Pancreas (tissue), 10 donors: ENCODE data around the gene SEC16A. TPM values are rescaled to one million over a fixed set of nuclear protein-coding genes. Genes with fewer than 3 reads are reported as not detected.
A peak's percentile ranks its signal among the peaks of the same experiment; 100 is the strongest.

Source experiments
- ATAC-seq, 4 donors: fragments of 200-7000 bp; cut with Tn5 transposase; one replicate each; pipeline versions ENCODE4 v1.8.0 to v1.9.1; 2020; ENCODE audit warnings: mild to moderate bottlenecking in 4 of 4, moderate library complexity in 4 of 4
- DNase-seq, 6 donors: peaks; one replicate each; pipeline ENCODE4 v3.0.0-alpha.2; 2020
- FAIRE-seq: peaks from 2 replicates; lab custom pipeline; 2012; peaks lifted over from hg19 to GRCh38; lab: Jason Lieb, UNC
- H3K27ac ChIP-seq, 4 donors: fragments of 200-600 bp; sonication (generic); 1 replicate in 3 of 4; 2 replicates in 1 of 4; pipeline versions ENCODE4 v1.5.0 to v1.8.0; 2020
- H3K27me3 ChIP-seq, 4 donors: fragments of 200-600 bp; one replicate each; pipeline ENCODE4 v1.8.0; 2021
- H3K36me3 ChIP-seq, 3 donors: fragments of 200-600 bp; sonication (generic) in 1 of 3; one replicate each; pipeline versions ENCODE4 v1.5.0 to v1.8.0; 2020 to 2021
- H3K4me1 ChIP-seq, 3 donors: fragments of 200-600 bp; one replicate each; pipeline ENCODE4 v1.8.0; 2021
- H3K4me3 ChIP-seq, 4 donors: fragments of 200-600 bp; sonication (generic) in 2 of 4; one replicate each; pipeline versions ENCODE4 v1.5.0 to v1.8.0; 2020 to 2021
- H3K9me3 ChIP-seq, 4 donors: fragments of 200-600 bp; one replicate each; pipeline ENCODE4 v1.8.0; 2021
- CTCF ChIP-seq, 4 donors: fragments of 200-600 bp; sonication (generic) in 3 of 4; IDR thresholded peaks; one replicate each; pipeline versions ENCODE4 v1.5.0 to v1.8.0; 2021; ENCODE audit warnings: antibody characterized with exemption in 4 of 4
- WGBS, 2 donors: extraction: QIAGEN DNeasy Blood & Tissue Kit; methylation state at CpG; one replicate each; pipeline ENCODE4 v1.1.7; 2013; 5-methylcytosine and 5-hydroxymethylcytosine counted together
- intact Hi-C, 3 donors: fragments of 100-400 bp; cut with DNase I; formaldehyde crosslinking; loops; one replicate each; pipeline versions ENCODE4 v1.11.1 to v1.14.2; 2022
- polyA plus RNA-seq, 2 donors: library from polyadenylated mRNA; stranded (reverse); fragments of 200-250 nt; gene quantifications; one replicate each; pipeline ENCODE4 v1.2.3, GENCODE V29; 2013
- total RNA-seq, 6 donors: library from RNA; stranded (reverse); fragmentation: NEBNext Ultra II Directional in 4 of 6; extraction: Animal tissue kit (Norgen Biotek cat#: 25700) in 4 of 6; gene quantifications; one replicate each; pipeline versions ENCODE4 v1.2.1 to v1.2.4, GENCODE V29; 2021 to 2023
- donor health status: healthy with polysubstance abuse.
- donor health status: DM: no; HTN: no; CAD: no; lungs with moderate emphysema.
- donor health status: DM: no; HTN: no; CAD: no.
- donor health status: control.
- donor health status: control.
- donor health status: Bipolar disorder and iron deficiency.
- donor health status: DM: yes; HTN: yes; CAD: no.
- donor health status: DM: no; HTN: no; CAD: no.
- donor health status: DM: no; HTN: no; CAD: no.
- donor health status: DM: yes; HTN: yes; CAD: no.

SEC16A gene
- total and polyA plus RNA-seq, 8 donors = 32.1 to 66.9 (median 40.8) TPM

GRCh38 chr9:136527721-136528710 is 45.2 kb upstream of the SEC16A start:
- Histone ChIP-seq H3K27ac (no peak overlapping the region), H3K4me3 (no peak overlapping the region), H3K9me3 (no peaks in the 10 kb centered on the region), H3K36me3 (peaks cover 0 to 5% (median 2%) of the 10 kb centered on the region in 3 donors), H3K27me3 (no peaks in the 10 kb centered on the region), H3K4me1 (peaks cover 5 to 32% (median 20%) of the 10 kb centered on the region in 3 donors)
- no peak for DNase-seq
- peak in 3 of 4 donors; percentile 5 to 11 (median 8) for ATAC-seq
- WGBS, 2 donors = 64 to 69% methylated on average over 33 to 34 of the region's 34 CpGs
- intact Hi-C loops = no loop called here
- FAIRE-seq = no peak
- no peak for TF ChIP-seq CTCF (IDR thresholded peaks at IDR 0.05)

GRCh38 chr9:136527131-136527530 is 44.3 kb upstream of the SEC16A start:
- Histone ChIP-seq H3K9me3 (no peaks in the 10 kb centered on the region), H3K36me3 (peaks cover 0 to 13% (median 10%) of the 10 kb centered on the region in 3 donors), H3K4me3 (no peak overlapping the region), H3K27me3 (no peaks in the 10 kb centered on the region), H3K4me1 (peaks cover 5 to 30% (median 20%) of the 10 kb centered on the region in 3 donors), H3K27ac (peak overlapping the region; percentile 53 to 77 (median 62))
- peak in 1 of 4 donors; percentile 4 for ATAC-seq
- TF ChIP-seq CTCF (IDR thresholded peaks at IDR 0.05) = no peak
- WGBS, 2 donors = 86 to 91% methylated on average over 20 of the region's 20 CpGs
- intact Hi-C loops = no loop called here
- DNase-seq = no peak
- no peak for FAIRE-seq

- ATAC-seq = peak; percentile 15 to 31 (median 21)
- H3K9me3 ChIP-seq = no peaks in the 10 kb centered on the region
- intact Hi-C loops = no loop called here
- no peak for DNase-seq
- H3K27ac ChIP-seq = peak overlapping the region; percentile 53 to 77 (median 62)
- TF ChIP-seq CTCF (IDR thresholded peaks at IDR 0.05) = no peak
- FAIRE-seq = no peak
- peaks cover 5 to 30% (median 20%) of the 10 kb centered on the region in 3 donors for H3K4me1 ChIP-seq
- WGBS, 2 donors = 52 to 66% methylated on average over 30 of the region's 30 CpGs
- no peak overlapping the region for H3K4me3 ChIP-seq
- H3K36me3 ChIP-seq = peaks cover 0 to 13% (median 10%) of the 10 kb centered on the region in 3 donors
- H3K27me3 ChIP-seq = no peaks in the 10 kb centered on the region
These were observed 43.8 kb upstream of the SEC16A start for GRCh38 chr9:136526625-136527066.

- Histone ChIP-seq H3K27ac (peak overlapping the region; percentile 53 to 77 (median 62)), H3K36me3 (peaks cover 0 to 13% (median 10%) of the 10 kb centered on the region in 3 donors), H3K4me1 (peaks cover 5 to 30% (median 20%) of the 10 kb centered on the region in 3 donors), H3K27me3 (no peaks in the 10 kb centered on the region), H3K4me3 (no peak overlapping the region), H3K9me3 (no peaks in the 10 kb centered on the region)
- TF ChIP-seq CTCF (IDR thresholded peaks at IDR 0.05) = no peak
- intact Hi-C loops = no loop called here
- 35 to 60% methylated on average over 30 of the region's 30 CpGs for WGBS, 2 donors
- ATAC-seq (peak; percentile 47 to 73 (median 68)), DNase-seq (peak in 3 of 6 donors; percentile 59 to 66 (median 65)), FAIRE-seq (no peak)
These were observed 43.1 kb upstream of the SEC16A start for GRCh38 chr9:136525841-136526499.
